GM19351 (cell line): ENCODE measurements around the gene FHIP1B.
A peak's percentile ranks its signal among the peaks of the same experiment; 100 is the strongest.

Experiments
- ATAC-seq: cut with Tn5 transposase; IDR thresholded peaks from one replicate; pipeline ENCODE4 v1.9.1; 2021; ENCODE audit warnings: mild to moderate bottlenecking, moderate library complexity; ENCODE audit not compliant: unreplicated experiment

Gene FHIP1B

DNA sequence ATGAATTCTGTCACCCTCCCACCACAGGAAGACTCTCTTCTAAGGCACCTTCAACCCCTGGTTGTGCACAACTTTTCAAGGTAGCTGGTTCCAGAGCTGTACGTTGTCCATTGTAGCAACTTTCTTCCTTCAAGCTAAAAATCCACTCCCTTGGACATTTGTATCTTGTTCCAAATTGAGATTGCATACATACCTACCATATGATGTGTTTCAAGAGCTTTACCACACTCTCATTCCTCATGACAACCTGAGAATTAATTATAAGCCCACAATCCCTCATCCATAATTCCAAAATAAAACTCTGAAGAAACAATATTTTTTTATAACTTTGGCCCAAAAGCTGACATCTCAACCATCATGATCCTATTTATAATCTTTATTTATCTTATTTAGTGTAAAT, 32.4 kb downstream of the FHIP1B start:
- no peak for ATAC-seq

DNA sequence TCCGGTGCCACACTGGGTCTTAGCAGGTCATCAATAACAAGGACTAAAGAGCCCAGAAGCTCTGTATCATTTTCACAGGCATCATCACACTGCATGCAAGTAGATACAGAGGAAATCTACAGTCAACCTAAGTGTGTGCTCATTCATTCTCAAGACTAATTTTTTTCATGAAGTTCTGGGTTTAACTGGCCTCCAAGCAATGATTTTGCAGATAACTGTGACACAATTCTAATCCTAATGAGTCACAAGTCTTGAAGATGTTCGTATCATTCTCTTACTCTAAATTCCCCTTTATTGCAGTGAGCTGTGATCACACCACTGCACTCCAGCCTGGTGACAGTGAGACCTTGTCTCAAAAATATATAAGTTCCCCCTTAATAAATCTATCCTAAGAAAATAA, 33.0 kb downstream of the FHIP1B start:
- ATAC-seq: no peak

GRCh38 chr11:6200975-6201374, 33.5 kb downstream of the FHIP1B start:
- no peak for ATAC-seq

DNA sequence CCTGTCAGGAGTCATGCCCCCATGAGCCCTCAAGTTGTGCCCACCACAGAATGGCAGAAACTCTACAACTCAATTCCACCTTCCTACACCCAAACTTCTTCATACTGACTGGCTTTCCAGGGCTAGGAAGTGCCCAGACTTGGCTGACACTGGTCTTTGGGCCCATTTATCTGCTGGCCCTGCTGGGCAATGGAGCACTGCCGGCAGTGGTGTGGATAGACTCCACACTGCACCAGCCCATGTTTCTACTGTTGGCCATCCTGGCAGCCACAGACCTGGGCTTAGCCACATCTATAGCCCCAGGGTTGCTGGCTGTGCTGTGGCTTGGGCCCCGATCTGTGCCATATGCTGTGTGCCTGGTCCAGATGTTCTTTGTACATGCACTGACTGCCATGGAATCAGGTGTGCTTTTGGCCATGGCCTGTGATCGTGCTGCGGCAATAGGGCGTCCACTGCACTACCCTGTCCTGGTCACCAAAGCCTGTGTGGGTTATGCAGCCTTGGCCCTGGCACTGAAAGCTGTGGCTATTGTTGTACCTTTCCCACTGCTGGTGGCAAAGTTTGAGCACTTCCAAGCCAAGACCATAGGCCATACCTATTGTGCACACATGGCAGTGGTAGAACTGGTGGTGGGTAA, 35.1 kb downstream of the FHIP1B start, which contains the start of gene OR52W1:
Gene OR52W1, plus strand, starts transcription at position 51 of the 637 bp plus-strand sequence. Its CDS starts 0 bp downstream, at position 51.
- no peak for ATAC-seq

GRCh38 chr11:6197466-6198200, 36.8 kb downstream of the FHIP1B start:
- no peak for ATAC-seq

GRCh38 chr11:6196396-6196795, 38.0 kb downstream of the FHIP1B start:
- peak; percentile 42 for ATAC-seq

DNA sequence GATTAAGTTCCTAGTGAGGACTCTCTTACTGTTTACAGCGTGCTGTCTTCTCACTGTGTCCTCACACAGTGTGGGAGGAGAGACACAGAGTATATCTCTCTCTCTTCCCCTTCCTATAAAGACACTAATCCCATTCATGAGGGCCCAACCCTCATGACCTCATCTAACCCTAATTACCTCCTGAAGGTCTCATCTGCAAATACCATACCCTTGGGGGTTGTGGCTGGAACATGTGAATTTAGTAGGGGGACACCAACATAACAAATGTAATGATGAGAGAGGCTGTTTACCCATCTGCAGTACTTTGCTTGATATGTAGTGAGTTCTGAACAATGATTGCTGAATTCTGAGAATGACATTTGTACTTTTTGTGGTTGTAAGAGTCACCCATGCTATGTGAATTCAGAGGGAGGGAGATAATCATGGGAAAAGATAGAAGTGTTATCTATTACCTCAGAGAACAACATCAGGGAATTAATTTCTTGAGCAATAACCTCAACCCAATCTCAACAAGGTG, 40.3 kb downstream of the FHIP1B start:
- ATAC-seq: no peak

DNA sequence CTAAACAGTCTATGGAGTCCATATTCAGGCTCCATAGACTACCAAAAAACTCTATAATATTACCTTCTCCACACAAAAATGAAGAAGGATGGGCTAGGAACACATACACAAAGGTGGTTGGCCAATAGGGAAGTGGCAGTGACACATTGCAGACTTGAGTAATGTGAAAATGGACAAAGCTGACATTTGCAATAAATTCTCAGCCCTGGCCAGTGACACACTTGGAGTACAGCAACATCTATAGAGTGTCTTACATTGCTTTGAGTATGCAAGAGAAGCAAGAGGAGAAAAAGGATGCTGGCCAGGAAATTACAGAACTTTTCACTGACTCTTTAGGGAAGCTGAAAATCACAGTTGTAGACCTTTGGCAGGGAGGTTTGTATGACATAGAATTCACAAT, 42.7 kb downstream of the FHIP1B start:
- ATAC-seq: no peak

DNA sequence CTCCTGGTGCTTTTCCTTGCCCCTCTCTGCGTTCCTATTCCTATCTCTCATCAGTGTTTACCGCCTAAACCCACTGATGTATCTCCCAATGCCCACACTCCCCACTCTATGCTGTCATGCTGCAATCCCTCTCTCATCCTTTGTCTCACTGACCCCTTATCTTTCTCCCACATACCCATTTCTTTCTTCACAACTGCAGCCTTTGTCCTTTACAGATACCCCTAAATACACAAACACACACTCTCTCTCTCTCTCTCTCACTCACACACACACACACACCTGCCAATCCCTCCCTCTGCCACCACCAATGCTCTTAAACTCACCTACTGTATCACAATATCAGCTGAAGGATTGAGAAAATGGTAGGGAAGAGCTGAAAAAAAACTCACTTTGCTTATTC, 59.0 kb downstream of the FHIP1B start:
- ATAC-seq: no peak

DNA sequence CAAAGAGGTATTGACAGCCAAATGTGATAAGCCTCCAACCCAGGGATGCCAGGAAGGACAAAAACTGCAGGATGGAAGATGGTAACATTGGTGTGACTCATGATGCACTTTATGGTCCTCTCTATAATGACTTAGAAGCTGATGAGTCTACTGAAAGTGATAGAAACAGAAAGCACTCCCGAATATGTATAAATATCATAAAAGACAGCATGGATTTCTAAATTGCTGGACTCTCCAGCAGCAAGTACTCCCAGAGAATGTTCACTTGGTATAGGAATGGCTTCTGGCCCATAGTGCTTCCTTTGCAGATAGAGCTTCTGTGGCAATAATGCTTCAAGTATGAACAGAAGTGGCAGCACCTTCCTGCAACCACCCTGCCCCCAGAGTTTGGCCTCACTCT, 64.2 kb downstream of the FHIP1B start, which contains the start of gene OR52B2:
Gene OR52B2, minus strand, starts transcription at position 101 of the 400 bp plus-strand sequence. Its CDS starts 0 bp downstream, at position 101.
- ATAC-seq: no peak
